K562 (cell line): Measurements from ENCODE around the gene CIAO2B. TPM values are rescaled to one million over a fixed set of nuclear protein-coding genes. Genes with fewer than 3 reads are reported as not detected.
"Not testable (repeated sequence)": the region's sequence is repeated elsewhere in the genome, so short reads cannot be mapped to it uniquely, and the experiment has no call there.

Source experiments
- ATAC-seq: fragments of 200-7000 bp; cut with Tn5 transposase; 3 replicates; pipeline ENCODE4 v1.9.1; 2020; ENCODE audit warnings: moderate library complexity
- BruUV-seq: library from RNA; stranded (reverse); fragments of 400-500 nt; replicated peaks from 2 replicates; lab custom pipeline; 2021; lab: Mats Ljungman, UMichigan
- CTCF ChIA-PET: fragments of 300-600 bp; formaldehyde crosslinking; extraction: SDS; loops from one replicate; lab custom pipeline; 2021; ENCODE audit warnings: low intra/inter-chr PET ratio; lab: Yijun Ruan, JAX
- POLR2A ChIA-PET: fragments of 300-600, 350-650 bp; sonication (Branson Sonifier 250); formaldehyde crosslinking; extraction: SDS; loops from one replicate; lab custom pipeline; 2021; ENCODE audit warnings: antibody characterized with exemption, inconsistent platforms; lab: Yijun Ruan, JAX
- DNase-seq, 4 experiments: peaks; one replicate each; pipeline versions ENCODE4 v3.0.0 to v3.0.0-alpha.2; 2011 to 2018; ENCODE audit warnings: low spot score in 3 of 4, mixed read lengths in 3 of 4; ENCODE audit errors: extremely low read depth in 1 of 4
- FAIRE-seq: peaks from 2 replicates; lab custom pipeline; 2011; peaks lifted over from hg19 to GRCh38; lab: Jason Lieb, UNC
- H2AFZ ChIP-seq: 2 replicates; pipeline ENCODE4 v1.6.0; 2011; ENCODE audit warnings: low read depth, low read length, control low read depth, inconsistent platforms
- H3K27ac ChIP-seq: fragments of 200-600 bp; 3 replicates; pipeline ENCODE4 v1.8.0; 2011; ENCODE audit warnings: low read depth, mild to moderate bottlenecking, control low read depth, inconsistent platforms, low read length, moderate library complexity, mixed read lengths; ENCODE audit errors: extremely low read depth
- H3K27me3 ChIP-seq, 2 experiments: fragments of 300-600 bp in 1 of 2; 2 replicates in 1 of 2; 3 replicates in 1 of 2; pipeline versions ENCODE4 v1.6.0 to v1.8.0; 2011; ENCODE audit warnings: inconsistent platforms in 2 of 2, low read length in 2 of 2, mild to moderate bottlenecking in 1 of 2, mixed read lengths in 1 of 2, moderate library complexity in 1 of 2; ENCODE audit not compliant: control insufficient read depth in 2 of 2, insufficient read depth in 2 of 2
- H3K36me3 ChIP-seq: fragments of 300-600 bp; 3 replicates; pipeline ENCODE4 v1.8.0; 2011; ENCODE audit warnings: mild to moderate bottlenecking, low read length, inconsistent platforms; ENCODE audit not compliant: control insufficient read depth, insufficient read depth
- H3K4me1 ChIP-seq, 2 experiments: fragments of 200-600 bp in 1 of 2; replicated peaks in 1 of 2; 2 replicates in 1 of 2; 3 replicates in 1 of 2; pipeline versions ENCODE4 v1.5.1 to v1.8.0; 2011; ENCODE audit warnings: inconsistent platforms in 2 of 2, low read length in 2 of 2, mild to moderate bottlenecking in 1 of 2, mixed read lengths in 1 of 2, moderate library complexity in 1 of 2; ENCODE audit not compliant: control insufficient read depth in 2 of 2, insufficient read depth in 2 of 2
- H3K4me2 ChIP-seq: 2 replicates; pipeline ENCODE4 v1.6.1; 2011; ENCODE audit warnings: low read length, control low read depth, inconsistent platforms, mixed read lengths; ENCODE audit not compliant: insufficient read depth
- H3K4me3 ChIP-seq: fragments of 200-600 bp; sonication (generic), shearing (Covaris generic); 2 replicates; pipeline ENCODE4 v1.5.1; 2016; ENCODE audit warnings: control low read depth, inconsistent platforms
- H3K79me2 ChIP-seq: fragments of 200-600 bp; 3 replicates; pipeline ENCODE4 v1.8.0; 2011; ENCODE audit warnings: low read length, inconsistent platforms; ENCODE audit not compliant: control insufficient read depth, insufficient read depth
- H3K9ac ChIP-seq, 2 experiments: 2 replicates each; pipeline versions ENCODE4 v1.6.0 to v1.6.1; 2011; ENCODE audit warnings: low read depth in 2 of 2, low read length in 2 of 2, control low read depth in 1 of 2, inconsistent platforms in 1 of 2, mild to moderate bottlenecking in 1 of 2, mixed read lengths in 1 of 2; ENCODE audit not compliant: insufficient read depth in 1 of 2
- H3K9me1 ChIP-seq: one replicate; pipeline ENCODE4 v1.6.0; 2011; ENCODE audit warnings: inconsistent platforms, mild to moderate bottlenecking, low read length, moderate library complexity; ENCODE audit not compliant: control insufficient read depth, insufficient read depth
- H3K9me3 ChIP-seq: replicated peaks from 2 replicates; pipeline ENCODE4 v1.5.1; 2011; ENCODE audit warnings: low read depth, low read length, inconsistent platforms; ENCODE audit not compliant: control insufficient read depth, insufficient read depth
- H4K20me1 ChIP-seq: replicated peaks from 2 replicates; pipeline ENCODE4 v1.6.1; 2011; ENCODE audit warnings: low read length, inconsistent platforms, mixed read lengths; ENCODE audit not compliant: control insufficient read depth, insufficient read depth
- KLF13 ChIP-seq: fragments of 450-650 bp; IDR thresholded peaks from 2 replicates; pipeline ENCODE4 v1.6.1; 2016; ENCODE audit warnings: missing genetic modification characterization, low read depth, mild to moderate bottlenecking, missing compliant biosample characterization, moderate library complexity, borderline replicate concordance
- WGBS: fragments of 100-300 bp; shearing (Covaris generic); methylation state at CpG from one replicate; pipeline ENCODE4 v1.1.6; 2016; ENCODE audit warnings: low coverage, mixed read lengths; ENCODE audit not compliant: insufficient coverage; ENCODE audit errors: missing lambda C conversion rate; 5-methylcytosine and 5-hydroxymethylcytosine counted together
- in situ Hi-C: fragments of 300-500 bp; cut with MboI; formaldehyde crosslinking; loops from 4 replicates; pipeline ENCODE4 v1.15.0; 2018; ENCODE audit warnings: inconsistent platforms, mixed read lengths
- intact Hi-C: fragments of 100-400 bp; cut with micrococcal nuclease; formaldehyde crosslinking; loops from 2 replicates; pipeline ENCODE4 v1.14.2; 2022
- polyA plus RNA-seq, 8 experiments: library from polyadenylated mRNA; depleted of rRNA in 4 of 8; stranded (reverse) in 5 of 8; unstranded in 3 of 8; fragments of >200 nt; fragmentation: Nextera tagmentation in 2 of 8; fragmentation: Illumina TruSeq in 1 of 8; extraction: Ambion mirVana in 2 of 8; extraction: Trizol in 1 of 8; gene quantifications; 2 replicates each; pipeline versions ENCODE4 v1.2.1 to v1.2.3, GENCODE V29; 2011 to 2014; ENCODE audit warnings: inconsistent platforms in 1 of 8, missing spikeins in 1 of 8
- total RNA-seq, 7 experiments: library from RNA; depleted of rRNA in 6 of 7; stranded (reverse); fragments of >200 nt in 6 of 7; fragmentation: Illumina TruSeq in 2 of 7; extraction: Trizol in 2 of 7; gene quantifications; 2 replicates each; pipeline versions ENCODE4 v1.2.1 to v1.2.3, GENCODE V29; 2011 to 2021; ENCODE audit warnings: low replicate concordance in 1 of 7
- TF ChIP-seq, protein P1 (sequence below): IDR thresholded peaks from 2 replicates; pipeline ENCODE4 v1.6.1; 2016; ENCODE audit warnings: missing genetic modification characterization, missing compliant biosample characterization

Gene CIAO2B
- total and polyA plus RNA-seq, 9 of the 15 experiments (the other 6 are each of a cell fraction or from before 2014, with no cell fraction given): 86.8 to 182 (median 113) TPM

DNA sequence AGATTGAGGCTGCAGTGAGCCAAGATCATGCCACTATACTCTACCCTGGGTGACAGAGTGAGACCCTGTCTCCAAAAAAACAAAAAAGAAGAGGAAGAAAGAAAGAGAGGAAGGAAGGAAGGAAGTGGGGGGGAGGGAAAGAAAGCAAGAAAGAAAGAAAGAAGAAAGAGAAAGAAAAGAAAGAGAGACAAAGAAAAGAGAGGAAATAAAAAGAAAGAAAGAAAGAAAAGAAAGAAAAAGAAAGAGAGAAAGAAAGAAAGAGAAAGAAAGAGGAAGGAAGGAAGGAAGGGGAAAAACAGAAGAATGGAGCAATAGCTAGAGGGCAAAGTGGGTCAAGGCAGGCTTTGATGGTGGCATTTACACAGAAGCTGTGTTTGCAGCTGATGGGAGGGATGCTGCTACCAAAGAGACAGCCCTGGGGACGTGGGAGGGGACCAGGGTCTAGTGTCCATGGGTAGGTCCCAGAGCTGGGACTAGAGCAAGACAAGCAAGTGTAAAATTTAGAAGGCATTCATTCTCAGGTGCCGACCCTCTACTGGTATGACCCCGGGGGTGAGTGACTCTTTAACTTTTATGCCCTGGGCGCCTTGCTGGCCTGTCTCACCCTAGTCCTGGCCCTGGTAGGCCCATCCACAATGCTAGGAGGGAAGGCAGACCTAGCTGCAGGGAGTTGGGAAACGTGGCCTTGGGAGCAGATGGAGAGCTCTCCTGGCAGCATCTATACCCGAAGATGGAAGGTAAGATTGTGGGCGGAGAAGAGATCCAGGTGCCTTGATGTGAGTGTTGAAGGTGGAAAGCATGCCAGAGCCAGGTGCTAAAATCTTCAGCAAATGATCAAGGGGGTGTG, 24.9 kb upstream of the CIAO2B start:
- no peak overlapping the region for H2AFZ ChIP-seq
- H3K79me2 ChIP-seq: no peaks in the 10 kb centered on the region
- TF ChIP-seq, protein P1, sequence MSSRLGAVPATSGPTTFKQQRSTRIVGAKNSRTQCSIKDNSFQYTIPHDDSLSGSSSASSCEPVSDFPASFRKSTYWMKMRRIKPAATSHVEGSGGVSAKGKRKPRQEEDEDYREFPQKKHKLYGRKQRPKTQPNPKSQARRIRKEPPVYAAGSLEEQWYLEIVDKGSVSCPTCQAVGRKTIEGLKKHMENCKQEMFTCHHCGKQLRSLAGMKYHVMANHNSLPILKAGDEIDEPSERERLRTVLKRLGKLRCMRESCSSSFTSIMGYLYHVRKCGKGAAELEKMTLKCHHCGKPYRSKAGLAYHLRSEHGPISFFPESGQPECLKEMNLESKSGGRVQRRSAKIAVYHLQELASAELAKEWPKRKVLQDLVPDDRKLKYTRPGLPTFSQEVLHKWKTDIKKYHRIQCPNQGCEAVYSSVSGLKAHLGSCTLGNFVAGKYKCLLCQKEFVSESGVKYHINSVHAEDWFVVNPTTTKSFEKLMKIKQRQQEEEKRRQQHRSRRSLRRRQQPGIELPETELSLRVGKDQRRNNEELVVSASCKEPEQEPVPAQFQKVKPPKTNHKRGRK (tag): peak; percentile 89
- TF ChIP-seq KLF13 (tag): no peak
- WGBS: 8% methylated on average over 7 of the region's 7 CpGs
- no peak overlapping the region for H3K4me3 ChIP-seq
- no peaks in the 10 kb centered on the region for H3K9me3 ChIP-seq
- in situ Hi-C loops (loop anchor here (25.0 kb wide), 2 partner anchors 203 to 453 kb away; partner anchors contain the start of genes B3GNT9, FBXL8, HSF4 and NOL3), intact Hi-C loops (loop anchor here (10.0 kb wide), 2 partner anchors 226 to 506 kb away; partner anchors contain the start of gene MATCAP1)
- no peaks in the 10 kb centered on the region for H3K9me1 ChIP-seq
- no peaks in the 10 kb centered on the region for H3K36me3 ChIP-seq
- BruUV-seq: no TSS peak
- no peak overlapping the region for H3K27ac ChIP-seq
- no peak for ATAC-seq
- FAIRE-seq: no peak
- CTCF ChIA-PET: interaction anchor here (1.4 kb wide), 1 partner anchor 18 kb away, joined by 3 read pairs; no protein-coding TSS in a partner anchor
- no peak overlapping the region for H3K4me2 ChIP-seq
- 0 out of 5 replicates have a peak, but pooled peaks cover 0 to 1% of the 10 kb centered on the region in 2 experiments for H3K27me3 ChIP-seq
- no peak for DNase-seq
- no peak overlapping the region for H3K9ac ChIP-seq
- H4K20me1 ChIP-seq: no peaks in the 10 kb centered on the region
- peaks cover 0 to 7% of the 10 kb centered on the region in 2 experiments; a peak in 3 of 5 replicates for H3K4me1 ChIP-seq
- POLR2A ChIA-PET: interaction anchor here (0.6 to 1.1 kb wide), 4 partner anchors 49 to 885 kb away, joined by 3 read pairs; no protein-coding TSS in a partner anchor

DNA sequence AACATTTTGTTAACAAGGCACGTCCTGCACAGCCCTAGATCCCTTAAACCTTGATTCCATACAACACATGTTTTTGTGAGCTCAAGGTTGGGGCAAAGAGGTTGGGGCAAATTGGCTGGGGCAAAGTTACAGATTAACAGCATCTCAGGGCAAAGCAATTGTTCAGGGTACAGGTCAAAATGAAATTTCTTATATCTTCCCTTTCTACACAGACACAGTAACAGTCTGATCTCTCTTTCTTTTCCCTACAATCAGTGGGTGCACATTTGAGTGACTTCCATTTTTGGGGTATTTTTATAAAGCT, 21.9 kb upstream of the CIAO2B start:
- CTCF ChIA-PET, H3K4me2 ChIP-seq, H3K4me1 ChIP-seq, H3K27me3 ChIP-seq, H3K27ac ChIP-seq, H3K9ac ChIP-seq, BruUV-seq, H2AFZ ChIP-seq, H3K9me1 ChIP-seq, FAIRE-seq, H3K79me2 ChIP-seq, H3K4me3 ChIP-seq, H3K9me3 ChIP-seq, H3K36me3 ChIP-seq, H4K20me1 ChIP-seq, ATAC-seq, DNase-seq: not testable (repeated sequence)
- in situ Hi-C loops (loop anchor here (25.0 kb wide), 2 partner anchors 206 to 456 kb away; partner anchors contain the start of genes B3GNT9, FBXL8, HSF4 and NOL3), intact Hi-C loops (loop anchor here (10.0 kb wide), 2 partner anchors 229 to 509 kb away; partner anchors contain the start of gene MATCAP1)
- POLR2A ChIA-PET: interaction anchor here (0.6 to 0.9 kb wide), 2 partner anchors 51 to 320 kb away, joined by 4 read pairs; no protein-coding TSS in a partner anchor
- no CpG with 5 or more reads among the region's 1 CpG for WGBS
